GM23338 (cell line): ENCODE data around the gene CDC73. TPM values are rescaled to one million over a fixed set of nuclear protein-coding genes. Genes with fewer than 3 reads are reported as not detected.

ENCODE experiments used
- ATAC-seq: fragments of 200-7000 bp; cut with Tn5 transposase; 3 replicates; pipeline ENCODE4 v1.9.1; 2020
- DNase-seq: peaks from one replicate; pipeline ENCODE4 v3.0.0-alpha.2; 2015; ENCODE audit warnings: low spot score
- H2AFZ ChIP-seq: fragments of 200-600 bp; sonication (generic); 2 replicates; pipeline ENCODE4 v1.8.0; 2016; ENCODE audit warnings: antibody characterized with exemption, mild to moderate bottlenecking, moderate library complexity
- H3F3A ChIP-seq: fragments of 200-600 bp; sonication (generic); replicated peaks from 2 replicates; pipeline ENCODE4 v1.8.0; 2017; ENCODE audit warnings: antibody characterized with exemption, mixed run types, low read depth
- H3K27ac ChIP-seq: fragments of 200-600 bp; sonication (generic); 2 replicates; pipeline ENCODE4 v1.6.1; 2016; ENCODE audit warnings: low read depth
- H3K27me3 ChIP-seq: fragments of 200-600 bp; sonication (generic); 2 replicates; pipeline ENCODE4 v1.8.0; 2016; ENCODE audit warnings: mild to moderate bottlenecking, mixed run types, moderate library complexity; ENCODE audit not compliant: insufficient read depth
- H3K36me3 ChIP-seq: fragments of 200-600 bp; sonication (generic); 2 replicates; pipeline ENCODE4 v1.8.0; 2016; ENCODE audit warnings: mild to moderate bottlenecking; ENCODE audit not compliant: insufficient read depth
- H3K4me1 ChIP-seq: fragments of 200-600 bp; sonication (generic); 2 replicates; pipeline ENCODE4 v1.8.0; 2016; ENCODE audit warnings: mild to moderate bottlenecking, moderate library complexity; ENCODE audit not compliant: insufficient read depth
- H3K4me2 ChIP-seq: fragments of 200-600 bp; sonication (generic); 2 replicates; pipeline ENCODE4 v1.7.1; 2017; ENCODE audit warnings: mixed run types
- H3K4me3 ChIP-seq: fragments of 200-600 bp; sonication (generic); 2 replicates; pipeline ENCODE4 v1.6.1; 2016; ENCODE audit warnings: mixed run types
- H3K79me2 ChIP-seq: fragments of 200-600 bp; sonication (generic); replicated peaks from 2 replicates; pipeline ENCODE4 v1.8.0; 2017; ENCODE audit warnings: mild to moderate bottlenecking; ENCODE audit not compliant: insufficient read depth
- H3K9me2 ChIP-seq: fragments of 200-600 bp; sonication (generic); 2 replicates; pipeline ENCODE4 v1.8.0; 2017; ENCODE audit not compliant: insufficient read depth
- H4K20me1 ChIP-seq: fragments of 200-600 bp; sonication (generic); replicated peaks from 2 replicates; pipeline ENCODE4 v1.8.0; 2017; ENCODE audit warnings: mild to moderate bottlenecking; ENCODE audit not compliant: insufficient read depth
- H3K27ac Mint-ChIP-seq: 2 replicates; pipeline ENCODE4 v1.8.0; 2020; ENCODE audit warnings: inconsistent platforms, mild to moderate bottlenecking, moderate library complexity, mixed read lengths
- H3K27me3 Mint-ChIP-seq: 3 replicates; pipeline ENCODE4 v1.8.0; 2022; ENCODE audit warnings: low read depth, mild to moderate bottlenecking, moderate library complexity, mixed read lengths, inconsistent platforms; ENCODE audit not compliant: insufficient read depth, poor library complexity
- H3K36me3 Mint-ChIP-seq: 3 replicates; pipeline ENCODE4 v1.8.0; 2021; ENCODE audit warnings: low read depth, mild to moderate bottlenecking, inconsistent platforms, moderate library complexity, mixed read lengths
- H3K4me1 Mint-ChIP-seq: 3 replicates; pipeline ENCODE4 v1.8.0; 2020; ENCODE audit warnings: mild to moderate bottlenecking, inconsistent platforms, mixed read lengths
- H3K4me3 Mint-ChIP-seq: 3 replicates; pipeline ENCODE4 v1.8.0; 2021; ENCODE audit warnings: moderate library complexity, mild to moderate bottlenecking, inconsistent platforms, mixed read lengths
- H3K9me3 Mint-ChIP-seq: 3 replicates; pipeline ENCODE4 v1.8.0; 2020; ENCODE audit warnings: moderate library complexity, mild to moderate bottlenecking, inconsistent platforms, mixed read lengths
- ETS1 ChIP-seq: IDR thresholded peaks from 2 replicates; pipeline ENCODE4 v1.6.1; 2016; ENCODE audit warnings: antibody characterized with exemption
- EZH2 ChIP-seq: fragments of 200-600 bp; sonication (generic); IDR thresholded peaks from one replicate; pipeline ENCODE4 v1.8.0; 2017; ENCODE audit warnings: antibody characterized with exemption, mild to moderate bottlenecking, low read depth; ENCODE audit not compliant: unreplicated experiment
- NANOG ChIP-seq: IDR thresholded peaks from 2 replicates; pipeline ENCODE4 v1.6.1; 2016; ENCODE audit warnings: antibody characterized with exemption, borderline replicate concordance
- POLR2AphosphoS5 ChIP-seq: IDR thresholded peaks from 2 replicates; pipeline ENCODE4 v1.6.1; 2016; ENCODE audit warnings: antibody characterized with exemption, low read depth
- REST ChIP-seq: IDR thresholded peaks from one replicate; pipeline ENCODE4 v1.6.1; 2018; ENCODE audit warnings: antibody characterized with exemption; ENCODE audit not compliant: unreplicated experiment
- STAT1 ChIP-seq: IDR thresholded peaks from one replicate; pipeline ENCODE4 v1.6.1; 2016; ENCODE audit warnings: antibody characterized with exemption; ENCODE audit not compliant: unreplicated experiment
- ZNF331 ChIP-seq: fragments of 250-450 bp; sonication (Bioruptor Pico); IDR thresholded peaks from 2 replicates; pipeline ENCODE4 v1.5.0; 2020; ENCODE audit warnings: low read depth, mild to moderate bottlenecking, moderate library complexity
- ZNF462 ChIP-seq: fragments of 250-450 bp; sonication (Bioruptor Pico); IDR thresholded peaks from 2 replicates; pipeline ENCODE4 v1.5.0; 2020; ENCODE audit warnings: mild to moderate bottlenecking, moderate library complexity
- polyA plus RNA-seq: library from polyadenylated mRNA; unstranded; fragments of >200 nt; fragmentation: Nextera tagmentation; extraction: Ambion mirVana; gene quantifications from 2 replicates; pipeline ENCODE4 v1.2.1, GENCODE V29; 2016
- total RNA-seq: library from RNA; depleted of rRNA; stranded (reverse); fragments of >200 nt; shearing (Covaris generic); gene quantifications from 2 replicates; pipeline ENCODE4 v1.2.3, GENCODE V29; 2014
- TF ChIP-seq, protein P1 (sequence below), 2 experiments: fragments of 200-600 bp in 1 of 2; sonication (generic) in 1 of 2; conservative IDR thresholded peaks; 2 replicates each; pipeline versions ENCODE4 v1.5.1 to v1.6.1; 2016 to 2017; ENCODE audit warnings: antibody characterized with exemption in 2 of 2, low read depth in 2 of 2, mild to moderate bottlenecking in 2 of 2, moderate library complexity in 1 of 2

The CDC73 gene
- total and polyA plus RNA-seq, 2 experiments from 2014 or later, result 40.4 to 63.2 TPM

- H3K4me3 Mint-ChIP-seq, result no peak overlapping the region
- peaks cover 2% of the 10 kb centered on the region for H3K27me3 Mint-ChIP-seq
- peaks cover 30% of the 10 kb centered on the region for H3K36me3 Mint-ChIP-seq
- Histone ChIP-seq H4K20me1 (no peaks in the 10 kb centered on the region), H3K36me3 (peaks cover 18% of the 10 kb centered on the region; the same call in 1 of the 2 replicates), H3K4me1 (no peaks in the 10 kb centered on the region; the same call in 1 of the 2 replicates), H3F3A (no peaks in the 10 kb centered on the region), H3K27ac (no peak overlapping the region), H3K27me3 (no peaks in the 10 kb centered on the region), H2AFZ (no peak overlapping the region), H3K79me2 (no peaks in the 10 kb centered on the region), H3K9me2 (no peaks in the 10 kb centered on the region), H3K4me2 (no peak overlapping the region), H3K4me3 (no peak overlapping the region)
- ATAC-seq (no peak), DNase-seq (no peak)
- H3K4me1 Mint-ChIP-seq, result peaks cover 5% of the 10 kb centered on the region; the same call in 2 of the 3 replicates
- TF ChIP-seq ZNF462 (CRISPR knock-in tag), result no peak
- no peak for TF ChIP-seq ETS1
- TF ChIP-seq, protein P1, sequence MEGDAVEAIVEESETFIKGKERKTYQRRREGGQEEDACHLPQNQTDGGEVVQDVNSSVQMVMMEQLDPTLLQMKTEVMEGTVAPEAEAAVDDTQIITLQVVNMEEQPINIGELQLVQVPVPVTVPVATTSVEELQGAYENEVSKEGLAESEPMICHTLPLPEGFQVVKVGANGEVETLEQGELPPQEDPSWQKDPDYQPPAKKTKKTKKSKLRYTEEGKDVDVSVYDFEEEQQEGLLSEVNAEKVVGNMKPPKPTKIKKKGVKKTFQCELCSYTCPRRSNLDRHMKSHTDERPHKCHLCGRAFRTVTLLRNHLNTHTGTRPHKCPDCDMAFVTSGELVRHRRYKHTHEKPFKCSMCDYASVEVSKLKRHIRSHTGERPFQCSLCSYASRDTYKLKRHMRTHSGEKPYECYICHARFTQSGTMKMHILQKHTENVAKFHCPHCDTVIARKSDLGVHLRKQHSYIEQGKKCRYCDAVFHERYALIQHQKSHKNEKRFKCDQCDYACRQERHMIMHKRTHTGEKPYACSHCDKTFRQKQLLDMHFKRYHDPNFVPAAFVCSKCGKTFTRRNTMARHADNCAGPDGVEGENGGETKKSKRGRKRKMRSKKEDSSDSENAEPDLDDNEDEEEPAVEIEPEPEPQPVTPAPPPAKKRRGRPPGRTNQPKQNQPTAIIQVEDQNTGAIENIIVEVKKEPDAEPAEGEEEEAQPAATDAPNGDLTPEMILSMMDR (conservative IDR thresholded peaks at IDR 0.05; ENCODE audit: low read depth in 2 of 2), result no peak
- no peak for TF ChIP-seq EZH2
- no peak for TF ChIP-seq NANOG
- no peak for TF ChIP-seq ZNF331
- no peak for TF ChIP-seq POLR2AphosphoS5
- TF ChIP-seq STAT1, result no peak
- TF ChIP-seq REST, result no peak
- no peaks in the 10 kb centered on the region for H3K9me3 Mint-ChIP-seq
- no peak overlapping the region for H3K27ac Mint-ChIP-seq
Observed at GRCh38 chr1:193086342-193086741, 35.5 kb upstream of the CDC73 start.
